IPS-11a (cell line): Measurements from ENCODE around the gene SEL1L3.

ENCODE experiments used
- H3K4me3 ChIP-seq: one replicate; pipeline ENCODE4 v1.5.1; 2013; ENCODE audit warnings: low read depth, low read length, control low read depth

The SEL1L3 gene

GRCh38 chr4:25821267-25821666, 41.5 kb downstream of the SEL1L3 start:
- H3K4me3 ChIP-seq: no peak overlapping the region

GRCh38 chr4:25818876-25819275, 43.9 kb downstream of the SEL1L3 start:
- no peak overlapping the region for H3K4me3 ChIP-seq

- H3K4me3 ChIP-seq: no peak overlapping the region
Observed at GRCh38 chr4:25818371-25818871, 44.4 kb downstream of the SEL1L3 start.

- H3K4me3 ChIP-seq: no peak overlapping the region
Observed at GRCh38 chr4:25817059-25817681, 45.6 kb downstream of the SEL1L3 start.

GRCh38 chr4:25816591-25817058, 46.2 kb downstream of the SEL1L3 start:
- H3K4me3 ChIP-seq: no peak overlapping the region

GRCh38 chr4:25815586-25815985, 47.2 kb downstream of the SEL1L3 start:
- no peak overlapping the region for H3K4me3 ChIP-seq

- H3K4me3 ChIP-seq: no peak overlapping the region
Observed at GRCh38 chr4:25814301-25815136, 48.3 kb downstream of the SEL1L3 start.

- no peak overlapping the region for H3K4me3 ChIP-seq
Observed at GRCh38 chr4:25813448-25814106, 49.2 kb downstream of the SEL1L3 start.

- H3K4me3 ChIP-seq: no peak overlapping the region
Observed at GRCh38 chr4:25811841-25812240, 50.9 kb downstream of the SEL1L3 start.

- H3K4me3 ChIP-seq: no peak overlapping the region
Observed at GRCh38 chr4:25811374-25811690, 51.5 kb downstream of the SEL1L3 start.

- H3K4me3 ChIP-seq: no peak overlapping the region
Observed at GRCh38 chr4:25810461-25811373, 52.1 kb downstream of the SEL1L3 start.

- H3K4me3 ChIP-seq: no peak overlapping the region
Observed at GRCh38 chr4:25809996-25810395, 52.8 kb downstream of the SEL1L3 start.

- H3K4me3 ChIP-seq: no peak overlapping the region
Observed at GRCh38 chr4:25807102-25807728, 55.6 kb downstream of the SEL1L3 start.

- H3K4me3 ChIP-seq: no peak overlapping the region
Observed at GRCh38 chr4:25805255-25805860, 57.4 kb downstream of the SEL1L3 start.

- H3K4me3 ChIP-seq: no peak overlapping the region
Observed at GRCh38 chr4:25803720-25804225, 59.0 kb downstream of the SEL1L3 start.

- no peak overlapping the region for H3K4me3 ChIP-seq
Observed at GRCh38 chr4:25801594-25801993, 61.2 kb downstream of the SEL1L3 start.

GRCh38 chr4:25800245-25800644, 62.5 kb downstream of the SEL1L3 start:
- no peak overlapping the region for H3K4me3 ChIP-seq

GRCh38 chr4:25799522-25799921, 63.3 kb downstream of the SEL1L3 start:
- H3K4me3 ChIP-seq: no peak overlapping the region

- no peak overlapping the region for H3K4me3 ChIP-seq
Observed at GRCh38 chr4:25797136-25797535, 65.7 kb downstream of the SEL1L3 start.
